Suprapubic skin (tissue), 4 donors: ENCODE measurements around the gene PCIF1.

ENCODE experiments used
- CTCF ChIP-seq, 2 donors: fragments of 200-600 bp in 1 of 2; fragments of 450-650 bp in 1 of 2; sonication (generic) in 1 of 2; IDR thresholded peaks; one replicate each; pipeline ENCODE4 v1.5.1; 2016 to 2019; ENCODE audit warnings: antibody characterized with exemption in 2 of 2, mild to moderate bottlenecking in 1 of 2, moderate library complexity in 1 of 2
- EP300 ChIP-seq: sonication (generic); formaldehyde crosslinking; IDR thresholded peaks from one replicate; pipeline ENCODE4 v1.6.1; 2017; ENCODE audit warnings: antibody characterized with exemption
- POLR2A ChIP-seq, 2 donors: fragments of 450-650 bp; IDR thresholded peaks; one replicate each; pipeline ENCODE4 v1.6.1; 2017; ENCODE audit warnings: antibody characterized with exemption in 2 of 2, mild to moderate bottlenecking in 2 of 2, moderate library complexity in 2 of 2
- POLR2AphosphoS5 ChIP-seq, 3 donors: sonication (generic); formaldehyde crosslinking; IDR thresholded peaks; one replicate each; pipeline ENCODE4 v1.6.1; 2017; ENCODE audit warnings: antibody characterized with exemption in 3 of 3

- no peak for TF ChIP-seq CTCF (IDR thresholded peaks at IDR 0.05)
- TF ChIP-seq POLR2A (IDR thresholded peaks at IDR 0.05), result no peak
- no peak for TF ChIP-seq EP300
- TF ChIP-seq POLR2AphosphoS5 (IDR thresholded peaks at IDR 0.05), result no peak
Measured at GRCh38 chr20:45948742-45949541, 14.5 kb downstream of the PCIF1 start.
